ENCODE data around the gene PPCDC.

The PPCDC gene

GRCh38 chr15:75036212-75036616 is 12.8 kb downstream of the PPCDC start (continued):
- no peak for TF ChIP-seq POU6F1 (CRISPR knock-in tag; IDR thresholded peaks at IDR 0.05; ENCODE audit: borderline replicate concordance, low read depth)
- TF ChIP-seq RARB (CRISPR knock-in tag; IDR thresholded peaks at IDR 0.05) = no peak

GRCh38 chr15:75037685-75038084 is 14.3 kb downstream of the PPCDC start:
- no peak for ATAC-seq
- TF ChIP-seq TOX (CRISPR knock-in tag; IDR thresholded peaks at IDR 0.05; ENCODE audit: borderline replicate concordance) (no peak), TSHZ2 (CRISPR knock-in tag; IDR thresholded peaks at IDR 0.05) (no peak)

GRCh38 chr15:75038231-75038630 is 14.8 kb downstream of the PPCDC start:
- ATAC-seq = no peak
- TF ChIP-seq TCF4 (CRISPR knock-in tag; IDR thresholded peaks at IDR 0.05; ENCODE audit: borderline replicate concordance) (no peak), TSHZ2 (CRISPR knock-in tag; IDR thresholded peaks at IDR 0.05) (no peak), PATZ1 (CRISPR knock-in tag; IDR thresholded peaks at IDR 0.05; ENCODE audit: borderline replicate concordance) (no peak), GLIS3 (CRISPR knock-in tag; IDR thresholded peaks at IDR 0.05) (no peak), ZFP30 (CRISPR knock-in tag; IDR thresholded peaks at IDR 0.05) (no peak), CSRNP3 (CRISPR knock-in tag; IDR thresholded peaks at IDR 0.05) (no peak), POU6F1 (CRISPR knock-in tag; IDR thresholded peaks at IDR 0.05; ENCODE audit: borderline replicate concordance, low read depth) (no peak), RARB (CRISPR knock-in tag; IDR thresholded peaks at IDR 0.05) (no peak), OSR1 (CRISPR knock-in tag; IDR thresholded peaks at IDR 0.05) (no peak), ZNF70 (CRISPR knock-in tag; IDR thresholded peaks at IDR 0.05) (no peak), CSDC2 (CRISPR knock-in tag; IDR thresholded peaks at IDR 0.05) (no peak), ZNF565 (CRISPR knock-in tag; conservative IDR thresholded peaks at IDR 0.05; ENCODE audit: low read depth) (no peak), ARNTL (CRISPR knock-in tag; IDR thresholded peaks at IDR 0.05; ENCODE audit: borderline replicate concordance, low read depth) (no peak), SNAI2 (CRISPR knock-in tag; IDR thresholded peaks at IDR 0.05) (no peak), ESRRG (CRISPR knock-in tag; IDR thresholded peaks at IDR 0.05) (no peak), CREB5 (CRISPR knock-in tag; IDR thresholded peaks at IDR 0.05; ENCODE audit: low read depth) (no peak), ZNF8 (CRISPR knock-in tag; IDR thresholded peaks at IDR 0.05) (no peak), TOX (CRISPR knock-in tag; IDR thresholded peaks at IDR 0.05; ENCODE audit: borderline replicate concordance) (no peak), BACH2 (CRISPR knock-in tag; IDR thresholded peaks at IDR 0.05; ENCODE audit: borderline replicate concordance) (no peak)
